ENCODE results near the gene PCDH12. TPM values are rescaled to one million over a fixed set of nuclear protein-coding genes. Genes with fewer than 3 reads are reported as not detected.

The PCDH12 gene
- total and polyA plus RNA-seq, 8 donors: 0.35 to 7.0 (median 1.7) TPM

DNA sequence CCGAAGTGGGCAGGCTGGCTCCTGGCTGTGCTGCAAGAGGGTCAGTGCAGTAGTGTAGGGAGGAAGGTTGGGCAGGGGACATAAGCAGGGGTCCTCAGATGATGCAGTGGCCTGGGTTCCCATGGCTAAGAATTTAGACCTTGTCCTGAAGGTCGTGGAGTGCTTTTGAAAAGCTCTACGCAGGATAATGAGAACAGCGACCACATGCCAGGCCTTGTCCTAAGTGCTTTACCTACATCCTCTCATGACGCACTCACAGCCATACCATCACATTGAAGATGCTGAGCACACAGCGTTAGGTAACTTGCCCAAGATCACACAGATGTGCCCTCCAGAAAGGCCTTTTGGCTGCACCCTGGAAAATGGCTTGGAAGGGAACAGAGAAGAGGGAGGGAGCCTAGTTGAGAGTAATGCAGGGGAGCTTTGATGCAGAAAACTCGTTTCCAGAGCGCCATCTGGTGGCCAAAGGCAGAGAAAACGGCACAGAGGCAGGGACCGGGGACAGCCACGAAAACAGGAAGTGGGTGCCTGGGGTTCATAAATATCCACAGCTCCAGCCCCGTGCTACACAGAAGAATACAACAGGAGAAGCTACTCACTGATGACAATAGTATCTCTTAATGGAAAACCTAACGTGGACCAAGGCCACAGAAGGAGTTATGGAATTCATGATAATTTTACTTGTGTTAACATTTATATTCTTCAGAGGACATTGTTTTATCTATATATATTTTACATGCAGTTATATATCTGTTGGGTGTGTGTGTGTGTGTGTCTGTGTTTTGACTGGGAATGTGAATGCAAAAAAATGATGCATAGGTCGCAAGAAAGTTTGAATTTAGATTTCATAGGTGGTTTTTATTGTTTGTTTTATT, 2.7 kb upstream of the PCDH12 start:
- peak; percentile 91 to 96 for DNase-seq
- intact Hi-C loops (cut with DNase I; ENCODE audit: low total_unique reads): no loop called here
- 24 to 28% (median 28%) methylated on average over 14 of the region's 14 CpGs for WGBS, 5 donors
- Histone ChIP-seq H3K4me3 (no peak overlapping the region), H3K4me1 (peaks cover 0 to 39% (median 14%) of the 10 kb centered on the region in 4 donors), H3K27ac (no peak overlapping the region), H3K27me3 (no peaks in the 10 kb centered on the region), H3K9me3 (no peaks in the 10 kb centered on the region), H3K36me3 (no peaks in the 10 kb centered on the region)
- TF ChIP-seq POLR2AphosphoS5 (IDR thresholded peaks at IDR 0.05): peak in 1 of 3 donors; percentile 66
- TF ChIP-seq, protein P1, sequence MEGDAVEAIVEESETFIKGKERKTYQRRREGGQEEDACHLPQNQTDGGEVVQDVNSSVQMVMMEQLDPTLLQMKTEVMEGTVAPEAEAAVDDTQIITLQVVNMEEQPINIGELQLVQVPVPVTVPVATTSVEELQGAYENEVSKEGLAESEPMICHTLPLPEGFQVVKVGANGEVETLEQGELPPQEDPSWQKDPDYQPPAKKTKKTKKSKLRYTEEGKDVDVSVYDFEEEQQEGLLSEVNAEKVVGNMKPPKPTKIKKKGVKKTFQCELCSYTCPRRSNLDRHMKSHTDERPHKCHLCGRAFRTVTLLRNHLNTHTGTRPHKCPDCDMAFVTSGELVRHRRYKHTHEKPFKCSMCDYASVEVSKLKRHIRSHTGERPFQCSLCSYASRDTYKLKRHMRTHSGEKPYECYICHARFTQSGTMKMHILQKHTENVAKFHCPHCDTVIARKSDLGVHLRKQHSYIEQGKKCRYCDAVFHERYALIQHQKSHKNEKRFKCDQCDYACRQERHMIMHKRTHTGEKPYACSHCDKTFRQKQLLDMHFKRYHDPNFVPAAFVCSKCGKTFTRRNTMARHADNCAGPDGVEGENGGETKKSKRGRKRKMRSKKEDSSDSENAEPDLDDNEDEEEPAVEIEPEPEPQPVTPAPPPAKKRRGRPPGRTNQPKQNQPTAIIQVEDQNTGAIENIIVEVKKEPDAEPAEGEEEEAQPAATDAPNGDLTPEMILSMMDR (IDR thresholded peaks at IDR 0.05): peak in 5 of 7 experiments; percentile 70 to 90 (median 85)
- TF ChIP-seq POLR2A (IDR thresholded peaks at IDR 0.05): no peak

DNA sequence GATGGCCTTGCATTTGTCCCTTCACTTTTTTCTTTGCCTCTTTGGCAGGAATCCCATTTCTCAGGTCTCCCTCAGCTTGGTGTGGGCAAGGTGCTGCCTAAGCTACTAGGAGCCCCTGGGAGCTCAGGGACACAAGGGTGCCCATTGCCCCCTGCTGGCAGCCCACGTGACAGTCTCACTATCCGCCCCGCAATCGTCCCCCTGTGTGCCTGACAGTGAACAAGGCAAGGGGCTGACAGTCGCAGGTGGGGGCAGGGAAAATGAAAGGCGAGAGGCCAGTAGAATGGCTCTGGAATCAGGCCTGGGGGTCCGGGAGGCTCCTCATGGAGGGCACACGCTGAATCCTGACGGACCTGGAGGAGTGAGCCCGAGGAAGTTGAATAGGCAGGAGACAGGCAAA, 2.0 kb upstream of the PCDH12 start:
- H3K27me3 ChIP-seq: no peaks in the 10 kb centered on the region
- peak in 1 of 2 donors; percentile 42 for DNase-seq
- H3K9me3 ChIP-seq: no peaks in the 10 kb centered on the region
- WGBS, 5 donors: 60 to 68% (median 60%) methylated on average over 10 of the region's 10 CpGs
- intact Hi-C loops (cut with DNase I; ENCODE audit: low total_unique reads): no loop called here
- H3K4me1 ChIP-seq: peaks cover 0 to 39% (median 14%) of the 10 kb centered on the region in 4 donors
- no peak overlapping the region for H3K4me3 ChIP-seq
- TF ChIP-seq, protein P1 (IDR thresholded peaks at IDR 0.05): peak in 1 of 7 experiments; percentile 12
- no peak for TF ChIP-seq POLR2A (IDR thresholded peaks at IDR 0.05)
- TF ChIP-seq EP300 (IDR thresholded peaks at IDR 0.05): no peak
- peaks cover 0 to 3% (median 0%) of the 10 kb centered on the region in 4 donors for H3K36me3 ChIP-seq
- no peak overlapping the region for H3K27ac ChIP-seq

DNA sequence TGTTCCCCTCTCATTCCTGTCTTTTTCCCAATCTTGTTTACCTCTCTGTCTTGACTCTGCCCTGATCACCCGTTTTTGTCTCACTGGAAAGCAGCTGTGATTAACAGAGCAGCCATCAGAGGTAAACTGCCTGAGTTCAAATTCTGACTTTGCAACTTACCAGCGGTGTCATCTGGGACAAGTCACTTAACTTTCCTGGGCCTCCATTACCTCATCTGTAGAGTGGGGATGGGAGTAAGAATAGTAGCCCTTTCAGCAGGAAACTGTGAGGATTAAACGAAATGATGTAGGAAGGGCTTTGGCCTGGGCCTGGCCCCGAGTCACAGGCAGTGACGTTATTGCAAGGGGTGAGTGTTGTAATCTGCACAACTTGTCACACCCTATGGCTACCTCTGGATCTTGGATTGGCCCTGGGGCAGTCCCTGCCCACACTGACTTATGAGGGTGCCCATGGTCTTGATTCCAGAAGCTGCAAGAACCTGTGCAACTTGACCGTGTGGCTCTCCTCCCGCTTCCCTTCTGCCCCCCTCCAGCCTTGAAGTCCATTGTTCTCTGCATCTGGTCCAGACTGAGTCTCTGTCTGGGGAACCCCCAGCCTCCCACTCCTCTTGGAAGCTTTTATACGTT, 657 bp upstream of the PCDH12 start:
- 59 to 72% (median 60%) methylated on average over 8 of the region's 8 CpGs for WGBS, 5 donors
- H3K36me3 ChIP-seq: peaks cover 0 to 3% (median 0%) of the 10 kb centered on the region in 4 donors
- intact Hi-C loops (cut with DNase I; ENCODE audit: low total_unique reads): loop anchor here (5.0 kb wide), 1 partner anchor 266 kb away; no protein-coding TSS in a partner anchor
- H3K9me3 ChIP-seq: no peaks in the 10 kb centered on the region
- no peaks in the 10 kb centered on the region for H3K27me3 ChIP-seq
- peak overlapping the region in 4 of 5 donors; percentile 21 to 68 (median 38) for H3K27ac ChIP-seq
- TF ChIP-seq, protein P1 (IDR thresholded peaks at IDR 0.05): no peak
- no peak for TF ChIP-seq POLR2A (IDR thresholded peaks at IDR 0.05)
- no peak for TF ChIP-seq EP300 (IDR thresholded peaks at IDR 0.05)
- no peak for TF ChIP-seq POLR2AphosphoS5 (IDR thresholded peaks at IDR 0.05)
- H3K4me3 ChIP-seq: no peak overlapping the region
- DNase-seq: peak in 1 of 2 donors; percentile 38
- H3K4me1 ChIP-seq: peaks cover 0 to 45% (median 14%) of the 10 kb centered on the region in 4 donors

DNA sequence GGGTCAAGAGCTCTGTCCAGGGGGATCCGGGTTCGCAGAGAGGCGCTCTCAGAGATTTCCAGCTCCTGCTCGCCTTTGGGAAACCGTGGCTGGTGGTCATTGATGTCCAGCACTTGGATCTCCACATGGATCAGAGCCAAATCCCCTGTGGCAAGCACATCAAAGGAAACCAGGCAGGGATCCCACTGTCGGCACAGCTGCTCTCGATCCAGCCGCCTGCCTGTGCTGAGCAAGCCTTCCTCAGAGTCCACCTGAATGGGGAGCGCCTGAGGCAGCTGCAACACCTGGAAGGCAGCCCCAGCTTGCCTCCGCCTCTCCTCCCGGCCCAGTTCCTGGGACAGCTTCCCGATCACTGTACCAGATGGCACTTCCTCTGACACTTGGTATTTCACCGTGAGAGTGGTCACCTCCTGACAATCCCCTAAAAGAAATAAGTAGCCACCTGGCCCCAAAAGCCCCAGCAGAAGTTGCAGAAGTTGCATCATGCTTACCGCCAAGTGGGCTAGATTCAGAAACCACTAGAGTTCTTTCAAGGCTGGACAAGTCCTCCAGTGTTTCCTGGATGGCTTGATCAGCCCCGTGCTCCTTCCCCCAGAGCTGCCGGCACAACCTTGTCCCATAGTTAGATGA, 520 bp downstream of the PCDH12 start:
- TF ChIP-seq, protein P1 (IDR thresholded peaks at IDR 0.05): no peak
- TF ChIP-seq POLR2AphosphoS5 (IDR thresholded peaks at IDR 0.05) (no peak), EP300 (IDR thresholded peaks at IDR 0.05) (no peak), POLR2A (IDR thresholded peaks at IDR 0.05) (no peak)
- Histone ChIP-seq H3K36me3 (peaks cover 0 to 3% (median 0%) of the 10 kb centered on the region in 4 donors), H3K27ac (peak overlapping the region in 4 of 5 donors; percentile 21 to 68 (median 38)), H3K9me3 (no peaks in the 10 kb centered on the region), H3K27me3 (no peaks in the 10 kb centered on the region), H3K4me1 (peaks cover 0 to 54% (median 14%) of the 10 kb centered on the region in 4 donors), H3K4me3 (peak overlapping the region in 3 of 4 donors; percentile 3 to 17 (median 10))
- 49 to 72% (median 68%) methylated on average over 4 to 16 of the region's 16 CpGs for WGBS, 5 donors
- no peak for DNase-seq
- intact Hi-C loops (cut with DNase I; ENCODE audit: low total_unique reads): loop anchor here (5.0 kb wide), 1 partner anchor 265 kb away; no protein-coding TSS in a partner anchor
